ENCODE measurements around the gene VPS9D1.

Gene VPS9D1

GRCh38 chr16:89732142-89732917, 11.6 kb upstream of the VPS9D1 start:
- no peak for DNase-seq (ENCODE audit: low read depth)

GRCh38 chr16:89730610-89731234, 10.0 kb upstream of the VPS9D1 start:
- DNase-seq (ENCODE audit: low read depth): no peak

- no peak for DNase-seq (ENCODE audit: low read depth)
These were observed 9.3 kb upstream of the VPS9D1 start for GRCh38 chr16:89729863-89730593.

- DNase-seq (ENCODE audit: low read depth): no peak
These were observed 8.6 kb upstream of the VPS9D1 start for GRCh38 chr16:89729293-89729692.

GRCh38 chr16:89727406-89728120, 6.9 kb upstream of the VPS9D1 start:
- no peak for DNase-seq (ENCODE audit: low read depth)

GRCh38 chr16:89723279-89724250, 2.9 kb upstream of the VPS9D1 start:
- no peak for DNase-seq (ENCODE audit: low read depth)

- no peak for DNase-seq (ENCODE audit: low read depth)
These were observed 1.9 kb upstream of the VPS9D1 start for GRCh38 chr16:89722392-89723278.

GRCh38 chr16:89721546-89722391, 1.1 kb upstream of the VPS9D1 start:
- DNase-seq (ENCODE audit: low read depth): no peak

GRCh38 chr16:89720551-89720812, 216 bp downstream of the VPS9D1 start:
- DNase-seq (ENCODE audit: low read depth): no peak

GRCh38 chr16:89717688-89718505, 2.8 kb downstream of the VPS9D1 start:
- DNase-seq (ENCODE audit: low read depth): no peak

GRCh38 chr16:89716916-89717687, 3.6 kb downstream of the VPS9D1 start:
- DNase-seq (ENCODE audit: low read depth): no peak

- no peak for DNase-seq (ENCODE audit: low read depth)
These were observed 4.2 kb downstream of the VPS9D1 start for GRCh38 chr16:89716493-89716892.

GRCh38 chr16:89712274-89712781, 8.4 kb downstream of the VPS9D1 start:
- no peak for DNase-seq (ENCODE audit: low read depth)

GRCh38 chr16:89711601-89712273, 9.0 kb downstream of the VPS9D1 start:
- no peak for DNase-seq (ENCODE audit: low read depth)

GRCh38 chr16:89710709-89711564, 9.8 kb downstream of the VPS9D1 start:
- DNase-seq (ENCODE audit: low read depth): no peak
